OCI-LY1 (cell line): ENCODE results near the gene SAMD14.

ENCODE experiments used
- CTCF ChIP-seq: fragments of 200-600 bp; sonication (generic), shearing (Covaris generic); IDR thresholded peaks from 2 replicates; pipeline ENCODE4 v1.5.1; 2017; ENCODE audit warnings: mild to moderate bottlenecking, antibody characterized with exemption, low read length, moderate library complexity, mixed read lengths
- EZH2 ChIP-seq: fragments of 200-600 bp; sonication (generic), shearing (Covaris generic); IDR thresholded peaks from 2 replicates; pipeline ENCODE4 v1.8.0; 2017; ENCODE audit warnings: borderline replicate concordance, mixed run types, mild to moderate bottlenecking, antibody characterized with exemption, low read length, moderate library complexity, mixed read lengths

GRCh38 chr17:50065056-50065455 lies 64.9 kb downstream of the SAMD14 start:
- TF ChIP-seq CTCF (no peak), EZH2 (no peak)
